Breast epithelium (tissue), 3 donors: ENCODE measurements around the gene ERGIC1.

Experiments
- CTCF ChIP-seq, 3 donors: fragments of 450-650 bp; IDR thresholded peaks; one replicate each; pipeline ENCODE4 v1.5.1; 2016 to 2017; ENCODE audit warnings: antibody characterized with exemption in 3 of 3, mild to moderate bottlenecking in 3 of 3, moderate library complexity in 3 of 3
- POLR2A ChIP-seq: fragments of 450-650 bp; IDR thresholded peaks from one replicate; pipeline ENCODE4 v1.6.1; 2016; ENCODE audit warnings: antibody characterized with exemption, mild to moderate bottlenecking, moderate library complexity
- POLR2AphosphoS5 ChIP-seq, 3 donors: sonication (generic); formaldehyde crosslinking; IDR thresholded peaks; one replicate each; pipeline ENCODE4 v1.6.1; 2017; ENCODE audit warnings: antibody characterized with exemption in 3 of 3

- TF ChIP-seq CTCF (IDR thresholded peaks at IDR 0.05) (no peak), POLR2AphosphoS5 (IDR thresholded peaks at IDR 0.05) (no peak), POLR2A (no peak)
These were observed 1.4 kb upstream of the ERGIC1 start for GRCh38 chr5:172832383-172833315.
